ENCODE results near the gene CLIC4. TPM values are rescaled to one million over a fixed set of nuclear protein-coding genes. Genes with fewer than 3 reads are reported as not detected.

The CLIC4 gene
- total RNA-seq, 1 donor from 2014 or later: 123 TPM

- TF ChIP-seq CTCF (conservative IDR thresholded peaks at IDR 0.05): no peak
- Mint-ChIP-seq H3K4me1 (peaks cover 64% of the 10 kb centered on the region), H3K27ac (ENCODE audit: unreplicated experiment) (no peak overlapping the region), H3K4me3 (peak overlapping the region; percentile 96), H3K9me3 (no peaks in the 10 kb centered on the region), H3K36me3 (ENCODE audit: low read depth) (peaks cover 2% of the 10 kb centered on the region), H3K27me3 (ENCODE audit: low read depth) (peaks cover 5% of the 10 kb centered on the region)
- no peak for DNase-seq (ENCODE audit: low read depth, low spot score)
These were observed 3.2 kb downstream of the CLIC4 start for GRCh38 chr1:24748191-24749121.

- Mint-ChIP-seq H3K27me3 (ENCODE audit: low read depth) (peaks cover 2% of the 10 kb centered on the region), H3K27ac (ENCODE audit: unreplicated experiment) (no peak overlapping the region), H3K36me3 (ENCODE audit: low read depth) (peaks cover 4% of the 10 kb centered on the region), H3K4me3 (peak overlapping the region; percentile 17), H3K9me3 (no peaks in the 10 kb centered on the region), H3K4me1 (peaks cover 61% of the 10 kb centered on the region)
- no peak for TF ChIP-seq CTCF (conservative IDR thresholded peaks at IDR 0.05)
- DNase-seq (ENCODE audit: low read depth, low spot score): no peak
These were observed 4.0 kb downstream of the CLIC4 start for GRCh38 chr1:24749252-24749651.

GRCh38 chr1:24749886-24750285 lies 4.6 kb downstream of the CLIC4 start:
- H3K36me3 Mint-ChIP-seq (ENCODE audit: low read depth): peaks cover 5% of the 10 kb centered on the region
- TF ChIP-seq CTCF (conservative IDR thresholded peaks at IDR 0.05): no peak
- DNase-seq (ENCODE audit: low read depth, low spot score): no peak
- H3K27me3 Mint-ChIP-seq (ENCODE audit: low read depth): peaks cover 2% of the 10 kb centered on the region
- no peak overlapping the region for H3K27ac Mint-ChIP-seq (ENCODE audit: unreplicated experiment)
- peaks cover 60% of the 10 kb centered on the region for H3K4me1 Mint-ChIP-seq
- H3K9me3 Mint-ChIP-seq: no peaks in the 10 kb centered on the region
- no peak overlapping the region for H3K4me3 Mint-ChIP-seq

- H3K4me1 Mint-ChIP-seq: peaks cover 49% of the 10 kb centered on the region
- no peak for TF ChIP-seq CTCF (conservative IDR thresholded peaks at IDR 0.05)
- H3K4me3 Mint-ChIP-seq: peak overlapping the region; percentile 49
- no peaks in the 10 kb centered on the region for H3K27me3 Mint-ChIP-seq (ENCODE audit: low read depth)
- no peak overlapping the region for H3K27ac Mint-ChIP-seq (ENCODE audit: unreplicated experiment)
- no peak for DNase-seq (ENCODE audit: low read depth, low spot score)
- peaks cover 5% of the 10 kb centered on the region for H3K36me3 Mint-ChIP-seq (ENCODE audit: low read depth)
- H3K9me3 Mint-ChIP-seq: no peaks in the 10 kb centered on the region
These were observed 6.6 kb downstream of the CLIC4 start for GRCh38 chr1:24751833-24752232.

- H3K27ac Mint-ChIP-seq (ENCODE audit: unreplicated experiment): no peak overlapping the region
- H3K9me3 Mint-ChIP-seq: no peaks in the 10 kb centered on the region
- H3K36me3 Mint-ChIP-seq (ENCODE audit: low read depth): peaks cover 5% of the 10 kb centered on the region
- H3K27me3 Mint-ChIP-seq (ENCODE audit: low read depth): no peaks in the 10 kb centered on the region
- peaks cover 45% of the 10 kb centered on the region for H3K4me1 Mint-ChIP-seq
- no peak for DNase-seq (ENCODE audit: low read depth, low spot score)
- peak overlapping the region; percentile 49 for H3K4me3 Mint-ChIP-seq
- no peak for TF ChIP-seq CTCF (conservative IDR thresholded peaks at IDR 0.05)
These were observed 7.1 kb downstream of the CLIC4 start for GRCh38 chr1:24752305-24752704.

All from neural crest cell (in vitro differentiated cells).